Gastroesophageal sphincter (tissue), 4 donors: ENCODE results near the gene CCL24. TPM values are rescaled to one million over a fixed set of nuclear protein-coding genes. Genes with fewer than 3 reads are reported as not detected.
A peak's percentile ranks its signal among the peaks of the same experiment; 100 is the strongest.
"Not testable (repeated sequence)": the region's sequence is repeated elsewhere in the genome, so short reads cannot be mapped to it uniquely, and the experiment has no call there.

Experiments
- ATAC-seq: fragments of 150-250 bp; one replicate; pipeline ENCODE4 v1.9.1; 2016; ENCODE audit warnings: mild to moderate bottlenecking, moderate library complexity
- H3K27ac ChIP-seq, 4 donors: fragments of 200-600 bp; sonication (generic) in 3 of 4; 1 replicate in 3 of 4; 2 replicates in 1 of 4; pipeline ENCODE4 v1.5.1; 2016 to 2019
- H3K27me3 ChIP-seq: fragments of 200-600 bp; sonication (generic); one replicate; pipeline ENCODE4 v1.5.1; 2019
- H3K36me3 ChIP-seq, 2 donors: fragments of 200-600 bp; sonication (generic); one replicate each; pipeline ENCODE4 v1.5.1; 2019; ENCODE audit warnings: control low read depth in 1 of 2
- H3K4me1 ChIP-seq, 3 donors: fragments of 200-600 bp; sonication (generic); 1 replicate in 2 of 3; 2 replicates in 1 of 3; pipeline ENCODE4 v1.5.1; 2016 to 2019; ENCODE audit warnings: control low read depth in 2 of 3
- H3K4me3 ChIP-seq, 2 donors: fragments of 200-600 bp; sonication (generic); one replicate each; pipeline ENCODE4 v1.5.1; 2019; ENCODE audit warnings: mild to moderate bottlenecking in 1 of 2, moderate library complexity in 1 of 2
- H3K9me3 ChIP-seq, 3 donors: fragments of 200-600 bp; sonication (generic); one replicate each; pipeline ENCODE4 v1.5.1; 2017 to 2019; ENCODE audit warnings: control low read depth in 2 of 3
- EP300 ChIP-seq: sonication (generic); formaldehyde crosslinking; IDR thresholded peaks from one replicate; pipeline ENCODE4 v1.6.1; 2017; ENCODE audit warnings: antibody characterized with exemption, mild to moderate bottlenecking
- POLR2A ChIP-seq, 2 donors: fragments of 450-650 bp; IDR thresholded peaks; one replicate each; pipeline ENCODE4 v1.6.1; 2017; ENCODE audit warnings: antibody characterized with exemption in 2 of 2, mild to moderate bottlenecking in 2 of 2, moderate library complexity in 1 of 2
- POLR2AphosphoS5 ChIP-seq: sonication (generic); formaldehyde crosslinking; IDR thresholded peaks from one replicate; pipeline ENCODE4 v1.6.1; 2017; ENCODE audit warnings: antibody characterized with exemption
- WGBS, 2 donors: methylation state at CpG; one replicate each; pipeline ENCODE4 v1.1.5; 2018; ENCODE audit warnings: low coverage in 1 of 2; 5-methylcytosine and 5-hydroxymethylcytosine counted together
- total RNA-seq, 4 donors: library from RNA; depleted of rRNA; stranded (reverse); fragments of >200 nt; gene quantifications; one replicate each; pipeline ENCODE4 v1.1.0, GENCODE V29; 2016
- TF ChIP-seq, protein P1 (sequence below), 4 experiments: fragments of 200-600 bp in 2 of 4; fragments of 450-650 bp in 2 of 4; sonication (generic) in 1 of 4; IDR thresholded peaks; one replicate each; pipeline ENCODE4 v1.5.1; 2017 to 2019; ENCODE audit warnings: antibody characterized with exemption in 4 of 4, mild to moderate bottlenecking in 2 of 4, moderate library complexity in 2 of 4

The CCL24 gene
- total RNA-seq, 4 donors from 2014 or later = 0.94 TPM; not detected in 3

DNA sequence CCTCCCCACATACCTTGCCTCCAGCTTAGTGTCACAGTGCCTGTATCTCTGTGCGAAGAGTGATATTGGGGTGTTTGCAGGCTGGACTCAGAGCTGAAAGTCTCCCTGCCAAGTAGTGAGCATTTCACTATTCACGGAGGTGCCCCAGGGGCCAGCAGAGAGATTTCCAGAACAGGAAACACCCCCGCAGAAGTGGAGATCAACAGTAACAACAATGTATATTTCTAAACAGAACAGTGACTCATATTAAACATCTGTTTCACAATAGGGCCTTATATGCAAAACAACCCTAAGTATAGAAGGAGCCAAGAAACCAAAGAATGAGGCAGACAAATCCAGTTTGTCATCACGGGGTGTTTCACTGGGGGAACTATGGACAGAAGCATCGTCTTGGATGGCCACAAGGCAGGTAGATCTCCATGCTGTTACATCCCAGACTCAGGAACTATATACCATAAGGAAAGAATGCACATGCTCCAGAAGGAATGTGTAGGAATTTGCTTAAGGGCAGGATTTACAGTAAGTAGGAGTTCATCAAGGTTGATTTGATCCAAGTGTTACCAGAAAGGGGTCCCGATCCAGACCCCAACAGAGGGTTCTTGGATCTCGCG, 29.3 kb upstream of the CCL24 start:
- no peak overlapping the region for H3K4me3 ChIP-seq
- H3K27ac ChIP-seq = peak overlapping the region in 1 of 4 donors; percentile 35

DNA sequence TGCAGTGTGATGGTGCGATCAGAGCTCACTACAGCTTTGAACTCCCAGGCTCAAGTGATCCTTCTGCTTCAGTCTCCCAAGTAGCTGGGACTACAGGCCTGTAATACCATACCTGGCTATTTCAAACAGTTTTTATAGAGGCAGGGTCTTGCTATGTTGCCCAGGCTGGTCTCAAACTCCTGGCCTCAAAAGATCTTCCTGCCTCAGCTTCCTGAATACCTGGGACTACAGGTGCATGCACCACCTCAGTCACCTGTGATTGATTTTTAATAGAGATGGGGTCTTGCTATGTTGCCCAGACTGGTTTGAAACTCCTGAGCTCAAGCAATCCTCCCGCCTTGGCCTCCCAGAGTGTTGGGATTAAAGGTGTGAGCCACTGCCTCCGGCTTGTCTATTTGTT, 26.4 kb upstream of the CCL24 start:
- 80 to 100% methylated on average over 1 to 2 of the region's 3 CpGs for WGBS, 2 donors
- Histone ChIP-seq H3K9me3 (no peaks in the 10 kb centered on the region), H3K36me3 (no peaks in the 10 kb centered on the region), H3K27me3 (no peaks in the 10 kb centered on the region), H3K27ac (no peak overlapping the region), H3K4me1 (peaks cover 0 to 13% (median 0%) of the 10 kb centered on the region in 3 donors), H3K4me3 (no peak overlapping the region)
- TF ChIP-seq POLR2A (IDR thresholded peaks at IDR 0.05) (no peak), POLR2AphosphoS5 (no peak), EP300 (no peak)
- TF ChIP-seq, protein P1, sequence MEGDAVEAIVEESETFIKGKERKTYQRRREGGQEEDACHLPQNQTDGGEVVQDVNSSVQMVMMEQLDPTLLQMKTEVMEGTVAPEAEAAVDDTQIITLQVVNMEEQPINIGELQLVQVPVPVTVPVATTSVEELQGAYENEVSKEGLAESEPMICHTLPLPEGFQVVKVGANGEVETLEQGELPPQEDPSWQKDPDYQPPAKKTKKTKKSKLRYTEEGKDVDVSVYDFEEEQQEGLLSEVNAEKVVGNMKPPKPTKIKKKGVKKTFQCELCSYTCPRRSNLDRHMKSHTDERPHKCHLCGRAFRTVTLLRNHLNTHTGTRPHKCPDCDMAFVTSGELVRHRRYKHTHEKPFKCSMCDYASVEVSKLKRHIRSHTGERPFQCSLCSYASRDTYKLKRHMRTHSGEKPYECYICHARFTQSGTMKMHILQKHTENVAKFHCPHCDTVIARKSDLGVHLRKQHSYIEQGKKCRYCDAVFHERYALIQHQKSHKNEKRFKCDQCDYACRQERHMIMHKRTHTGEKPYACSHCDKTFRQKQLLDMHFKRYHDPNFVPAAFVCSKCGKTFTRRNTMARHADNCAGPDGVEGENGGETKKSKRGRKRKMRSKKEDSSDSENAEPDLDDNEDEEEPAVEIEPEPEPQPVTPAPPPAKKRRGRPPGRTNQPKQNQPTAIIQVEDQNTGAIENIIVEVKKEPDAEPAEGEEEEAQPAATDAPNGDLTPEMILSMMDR (IDR thresholded peaks at IDR 0.05) = no peak
- no peak for ATAC-seq

More for the DNA sequence above, 29.3 kb upstream of the CCL24 start:
- 40 to 58% methylated on average over 6 to 7 of the region's 8 CpGs for WGBS, 2 donors
- Histone ChIP-seq H3K4me1 (peaks cover 0 to 13% (median 0%) of the 10 kb centered on the region in 3 donors), H3K36me3 (no peaks in the 10 kb centered on the region), H3K27me3 (no peaks in the 10 kb centered on the region), H3K9me3 (no peaks in the 10 kb centered on the region)
- ATAC-seq = no peak
- TF ChIP-seq POLR2AphosphoS5 = peak; percentile 62
- TF ChIP-seq POLR2A (IDR thresholded peaks at IDR 0.05) = no peak
- TF ChIP-seq, protein P1 (IDR thresholded peaks at IDR 0.05) = no peak

DNA sequence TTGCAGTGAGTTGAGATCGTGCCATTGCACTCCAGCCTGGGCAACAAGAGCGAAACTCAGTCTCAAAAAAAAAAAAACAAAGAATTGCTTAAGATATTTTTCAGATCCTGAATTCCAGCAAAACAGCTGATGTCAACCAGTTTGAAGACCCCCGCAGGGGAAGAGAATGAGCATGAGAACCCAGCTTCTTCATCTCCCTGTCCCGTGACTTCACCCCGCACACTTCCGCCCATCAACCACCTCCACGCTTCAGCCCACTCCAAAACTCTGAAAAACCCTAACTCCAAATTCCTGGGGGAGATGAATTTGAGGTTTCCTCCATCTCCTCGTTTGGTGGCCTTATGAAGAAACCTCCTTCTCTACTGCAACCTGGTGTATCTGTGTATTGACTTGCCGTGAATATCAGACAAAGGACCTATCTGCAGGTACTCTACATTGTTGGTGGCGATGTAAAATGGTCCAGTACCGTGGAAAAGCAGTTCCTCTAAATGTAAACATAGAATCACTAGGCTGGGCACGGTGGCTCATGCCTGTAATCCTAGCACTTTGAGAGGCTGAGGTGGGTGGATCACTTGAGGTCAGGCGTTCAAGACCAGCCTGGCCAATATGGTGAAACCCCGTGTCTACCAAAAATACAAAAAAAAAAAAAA, 24.8 kb upstream of the CCL24 start:
- H3K4me3 ChIP-seq, H3K36me3 ChIP-seq, H3K9me3 ChIP-seq, H3K27me3 ChIP-seq, ATAC-seq, H3K27ac ChIP-seq: not testable (repeated sequence)
- 82 to 90% methylated on average over 7 to 8 of the region's 14 CpGs for WGBS, 2 donors
- peaks cover 0 to 13% (median 0%) of the 10 kb centered on the region in 3 donors for H3K4me1 ChIP-seq

- no peak for TF ChIP-seq EP300
- no peak for TF ChIP-seq POLR2AphosphoS5
- no peak for TF ChIP-seq POLR2A (IDR thresholded peaks at IDR 0.05)
- TF ChIP-seq, protein P1 (IDR thresholded peaks at IDR 0.05) = no peak
- Histone ChIP-seq H3K36me3 (no peaks in the 10 kb centered on the region), H3K27ac (no peak overlapping the region), H3K4me3 (no peak overlapping the region), H3K4me1 (no peaks in the 10 kb centered on the region), H3K9me3 (no peaks in the 10 kb centered on the region), H3K27me3 (no peaks in the 10 kb centered on the region)
- no peak for ATAC-seq
- WGBS, 2 donors = 84 to 88% methylated on average over 6 to 7 of the region's 7 CpGs
These were observed 23.2 kb upstream of the CCL24 start for GRCh38 chr7:75836798-75837197.

DNA sequence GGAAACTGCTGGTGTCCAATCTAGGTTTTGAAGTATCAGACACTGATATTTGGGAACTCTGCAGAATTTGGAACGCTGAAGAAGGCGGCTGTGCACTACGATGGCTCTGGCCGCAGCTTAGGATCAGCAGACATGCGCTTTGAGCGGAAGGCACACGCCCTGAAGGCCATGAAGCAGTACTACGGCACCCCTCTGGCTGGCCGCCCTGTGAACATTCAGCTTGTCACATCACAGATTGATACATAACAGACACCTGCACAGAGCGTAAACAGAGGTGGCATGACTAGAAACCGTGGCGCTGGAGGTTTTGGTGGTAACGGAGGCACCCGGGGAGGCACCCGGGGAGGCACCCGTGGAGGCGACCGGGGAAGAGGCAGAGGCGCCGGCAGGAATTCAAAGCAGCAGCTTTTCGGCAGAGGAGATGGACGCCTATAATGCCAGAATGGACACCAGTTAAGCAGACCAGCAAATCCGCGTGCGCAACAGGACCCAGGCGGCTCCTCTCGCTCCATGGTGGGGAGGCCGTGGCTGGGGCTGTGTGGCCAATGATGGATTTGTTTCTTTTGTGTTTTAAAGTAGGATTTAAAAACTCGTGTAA, 22.2 kb upstream of the CCL24 start:
- Histone ChIP-seq H3K4me1 (no peaks in the 10 kb centered on the region), H3K27me3 (no peaks in the 10 kb centered on the region), H3K36me3 (no peaks in the 10 kb centered on the region), H3K27ac (no peak overlapping the region), H3K9me3 (no peaks in the 10 kb centered on the region), H3K4me3 (no peak overlapping the region)
- ATAC-seq = no peak
- WGBS, 2 donors = 78% methylated on average over 11 to 14 of the region's 29 CpGs
- TF ChIP-seq EP300 (no peak), POLR2A (IDR thresholded peaks at IDR 0.05) (no peak), POLR2AphosphoS5 (no peak)
- TF ChIP-seq, protein P1 (IDR thresholded peaks at IDR 0.05) = no peak

DNA sequence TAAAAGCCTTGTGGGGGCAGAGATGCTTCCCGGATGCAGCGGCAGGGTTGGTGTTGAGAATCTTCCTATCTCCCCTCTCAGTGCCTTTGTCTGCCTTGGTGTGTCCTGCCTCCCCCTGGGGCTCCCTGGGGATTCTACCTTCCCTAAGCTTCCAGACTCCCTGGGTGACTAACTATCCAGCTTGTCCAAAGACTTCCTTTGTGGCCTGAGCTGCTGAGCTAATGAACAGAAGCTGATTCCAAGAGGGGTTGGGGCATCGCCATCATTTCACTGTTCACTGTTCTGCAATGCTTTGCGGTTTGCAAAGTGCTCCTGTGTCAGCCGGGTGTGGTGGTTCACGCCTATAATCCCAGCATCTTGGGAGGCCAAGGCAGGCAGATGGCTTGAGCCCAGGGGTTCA, 20.1 kb upstream of the CCL24 start:
- not testable (repeated sequence) for H3K4me1 ChIP-seq, H3K4me3 ChIP-seq, H3K36me3 ChIP-seq, H3K9me3 ChIP-seq, ATAC-seq, H3K27ac ChIP-seq, H3K27me3 ChIP-seq
- WGBS, 2 donors = 89% methylated on average over 5 of the region's 6 CpGs; no CpG with 5 or more reads in 1 of the 2 donors
